Smooth muscle cell (in vitro differentiated cells): Measurements from ENCODE around the gene SDSL. TPM values are rescaled to one million over a fixed set of nuclear protein-coding genes. Genes with fewer than 3 reads are reported as not detected.

ENCODE experiments used
- DNase-seq: peaks from one replicate; lab custom pipeline; 2025; ENCODE audit not compliant: unreplicated experiment; lab: John Stamatoyannopoulos, UW
- H2AFZ ChIP-seq: fragments of 200-600 bp; sonication (generic); 2 replicates; pipeline ENCODE4 v1.6.0; 2016; ENCODE audit warnings: antibody characterized with exemption, low read depth, mild to moderate bottlenecking
- H3F3A ChIP-seq: fragments of 200-600 bp; sonication (generic); 2 replicates; pipeline ENCODE4 v1.6.0; 2017; ENCODE audit warnings: antibody characterized with exemption, low read depth
- H3K27ac ChIP-seq: fragments of 200-600 bp; sonication (generic); 2 replicates; pipeline ENCODE4 v1.5.1; 2016; ENCODE audit warnings: low read depth, mild to moderate bottlenecking
- H3K27me3 ChIP-seq: fragments of 200-600 bp; sonication (generic); 2 replicates; pipeline ENCODE4 v1.6.1; 2016; ENCODE audit warnings: low read depth, mild to moderate bottlenecking
- H3K36me3 ChIP-seq: fragments of 200-600 bp; sonication (generic); 2 replicates; pipeline ENCODE4 v1.5.1; 2016; ENCODE audit warnings: low read depth
- H3K4me1 ChIP-seq: fragments of 200-600 bp; sonication (generic); 2 replicates; pipeline ENCODE4 v1.5.1; 2016; ENCODE audit warnings: low read depth
- H3K4me2 ChIP-seq: fragments of 200-600 bp; sonication (generic); 2 replicates; pipeline ENCODE4 v1.6.0; 2016; ENCODE audit warnings: mild to moderate bottlenecking
- H3K4me3 ChIP-seq: fragments of 200-600 bp; sonication (generic); 2 replicates; pipeline ENCODE4 v1.5.1; 2016; ENCODE audit warnings: mild to moderate bottlenecking
- H3K79me2 ChIP-seq: fragments of 200-600 bp; sonication (generic); 2 replicates; pipeline ENCODE4 v1.6.0; 2016; ENCODE audit warnings: low read depth, mild to moderate bottlenecking
- H3K9ac ChIP-seq: fragments of 200-600 bp; sonication (generic); 2 replicates; pipeline ENCODE4 v1.6.0; 2016; ENCODE audit warnings: low read depth
- H3K9me3 ChIP-seq: fragments of 200-600 bp; sonication (generic); replicated peaks from 2 replicates; pipeline ENCODE4 v1.5.1; 2016; ENCODE audit warnings: low read depth
- H4K20me1 ChIP-seq: fragments of 200-600 bp; sonication (generic); 2 replicates; pipeline ENCODE4 v1.6.0; 2016; ENCODE audit warnings: low read depth
- WGBS: methylation state at CpG from one replicate; pipeline ENCODE4 v1.1.7; 2016; ENCODE audit warnings: low lambda C conversion rate; 5-methylcytosine and 5-hydroxymethylcytosine counted together
- polyA plus RNA-seq: library from polyadenylated mRNA; unstranded; fragments of >200 nt; fragmentation: Nextera tagmentation; extraction: Ambion mirVana; gene quantifications from 2 replicates; pipeline ENCODE4 v1.2.1, GENCODE V29; 2016
- total RNA-seq: library from RNA; depleted of rRNA; stranded (reverse); fragments of >200 nt; gene quantifications from 2 replicates; pipeline ENCODE4 v1.2.3, GENCODE V29; 2014
- TF ChIP-seq, protein P1 (sequence below): fragments of 200-600 bp; sonication (generic); IDR thresholded peaks from 2 replicates; pipeline ENCODE4 v1.5.1; 2017; ENCODE audit warnings: borderline replicate concordance, mild to moderate bottlenecking, antibody characterized with exemption; ENCODE audit not compliant: insufficient read depth, poor library complexity, severe bottlenecking

SDSL gene
- total and polyA plus RNA-seq, 2 experiments from 2014 or later: 3.6 to 6.7 TPM

- Histone ChIP-seq H3K79me2 (no peaks in the 10 kb centered on the region), H3K27me3 (no peaks in the 10 kb centered on the region), H3K9ac (no peak overlapping the region), H3K9me3 (no peaks in the 10 kb centered on the region), H2AFZ (no peak overlapping the region), H3K4me1 (no peaks in the 10 kb centered on the region), H3F3A (no peaks in the 10 kb centered on the region), H3K4me2 (no peak overlapping the region), H3K27ac (no peak overlapping the region), H3K4me3 (no peak overlapping the region), H4K20me1 (no peaks in the 10 kb centered on the region), H3K36me3 (no peaks in the 10 kb centered on the region)
- DNase-seq: no peak
- WGBS: 98% methylated on average over 14 of the region's 14 CpGs
- TF ChIP-seq, protein P1, sequence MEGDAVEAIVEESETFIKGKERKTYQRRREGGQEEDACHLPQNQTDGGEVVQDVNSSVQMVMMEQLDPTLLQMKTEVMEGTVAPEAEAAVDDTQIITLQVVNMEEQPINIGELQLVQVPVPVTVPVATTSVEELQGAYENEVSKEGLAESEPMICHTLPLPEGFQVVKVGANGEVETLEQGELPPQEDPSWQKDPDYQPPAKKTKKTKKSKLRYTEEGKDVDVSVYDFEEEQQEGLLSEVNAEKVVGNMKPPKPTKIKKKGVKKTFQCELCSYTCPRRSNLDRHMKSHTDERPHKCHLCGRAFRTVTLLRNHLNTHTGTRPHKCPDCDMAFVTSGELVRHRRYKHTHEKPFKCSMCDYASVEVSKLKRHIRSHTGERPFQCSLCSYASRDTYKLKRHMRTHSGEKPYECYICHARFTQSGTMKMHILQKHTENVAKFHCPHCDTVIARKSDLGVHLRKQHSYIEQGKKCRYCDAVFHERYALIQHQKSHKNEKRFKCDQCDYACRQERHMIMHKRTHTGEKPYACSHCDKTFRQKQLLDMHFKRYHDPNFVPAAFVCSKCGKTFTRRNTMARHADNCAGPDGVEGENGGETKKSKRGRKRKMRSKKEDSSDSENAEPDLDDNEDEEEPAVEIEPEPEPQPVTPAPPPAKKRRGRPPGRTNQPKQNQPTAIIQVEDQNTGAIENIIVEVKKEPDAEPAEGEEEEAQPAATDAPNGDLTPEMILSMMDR: no peak
Measured at GRCh38 chr12:113388351-113388750, 33.8 kb upstream of the SDSL start.

DNA sequence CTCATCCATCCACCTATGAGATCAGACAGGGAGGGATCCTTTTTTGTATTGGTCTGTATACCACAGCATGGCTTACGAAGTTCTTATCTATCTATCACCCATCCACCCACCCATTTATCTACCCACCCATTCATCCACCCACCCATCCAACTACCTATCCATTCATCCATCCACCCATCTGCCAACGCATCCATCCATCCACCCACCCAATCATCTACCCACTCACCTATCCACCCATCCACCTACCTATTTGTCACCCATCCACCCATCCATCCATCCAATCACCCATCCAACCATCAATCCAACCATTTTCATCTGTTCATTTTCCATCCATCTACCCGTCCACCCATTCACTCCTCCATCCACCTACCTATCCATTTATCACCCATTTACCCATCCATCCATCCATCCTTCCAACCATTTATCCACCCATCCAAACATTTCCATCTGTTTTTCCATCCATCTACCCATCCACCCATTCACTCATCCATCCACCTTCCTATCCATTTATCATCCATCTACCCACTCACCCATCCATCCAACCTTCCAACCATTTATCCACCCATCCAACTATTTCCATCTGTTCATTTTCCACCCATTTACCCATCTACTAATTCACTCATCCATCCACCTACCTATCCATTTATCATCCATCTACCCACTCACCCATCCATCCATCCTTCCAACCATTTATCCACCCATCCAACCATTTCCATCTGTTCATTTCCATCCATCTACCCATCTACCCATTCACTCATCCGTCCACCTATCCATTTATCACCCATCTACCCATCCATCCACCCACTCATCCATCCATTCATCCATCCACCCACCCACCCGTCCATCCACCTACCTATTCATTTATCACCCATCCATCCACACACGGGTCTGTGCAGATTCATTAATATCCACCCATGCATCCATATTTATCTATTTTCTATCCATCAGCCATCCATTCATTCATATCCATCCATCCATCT, 31.8 kb upstream of the SDSL start:
- H3K36me3 ChIP-seq: no peaks in the 10 kb centered on the region
- no peaks in the 10 kb centered on the region for H3K27me3 ChIP-seq
- no peaks in the 10 kb centered on the region for H3K9me3 ChIP-seq
- 96% methylated on average over 6 of the region's 6 CpGs for WGBS
- H3K9ac ChIP-seq: no peak overlapping the region
- H3K79me2 ChIP-seq: no peaks in the 10 kb centered on the region
- no peaks in the 10 kb centered on the region for H3F3A ChIP-seq
- no peak overlapping the region for H2AFZ ChIP-seq
- no peak overlapping the region for H3K4me3 ChIP-seq
- H3K4me2 ChIP-seq: no peak overlapping the region
- H3K4me1 ChIP-seq: no peaks in the 10 kb centered on the region
- TF ChIP-seq, protein P1: no peak
- no peaks in the 10 kb centered on the region for H4K20me1 ChIP-seq
- no peak overlapping the region for H3K27ac ChIP-seq
- no peak for DNase-seq

GRCh38 chr12:113391145-113391544, 31.0 kb upstream of the SDSL start:
- Histone ChIP-seq H3K4me1 (no peaks in the 10 kb centered on the region), H3K9ac (no peak overlapping the region), H3K9me3 (no peaks in the 10 kb centered on the region), H3K4me3 (no peak overlapping the region), H4K20me1 (no peaks in the 10 kb centered on the region), H3K36me3 (no peaks in the 10 kb centered on the region), H3F3A (no peaks in the 10 kb centered on the region), H3K4me2 (no peak overlapping the region), H3K27ac (no peak overlapping the region), H3K27me3 (no peaks in the 10 kb centered on the region), H3K79me2 (no peaks in the 10 kb centered on the region), H2AFZ (no peak overlapping the region)
- TF ChIP-seq, protein P1: no peak
- no peak for DNase-seq
- 94% methylated on average over 3 of the region's 3 CpGs for WGBS
